ENCODE data around the gene TAMALIN. TPM values are rescaled to one million over a fixed set of nuclear protein-coding genes. Genes with fewer than 3 reads are reported as not detected.

Gene TAMALIN
- total RNA-seq, 1 experiment from 2014 or later, result 0.58 TPM

- POLR2A ChIA-PET (ENCODE audit: unreplicated experiment), result interaction anchor here (0.6 to 1.5 kb wide), 3 partner anchors 14 to 24 kb away, joined by 4 to 12 read pairs (median 6); no protein-coding TSS in a partner anchor
Observed at GRCh38 chr12:52050116-52050757, 43.5 kb downstream of the TAMALIN start.

GRCh38 chr12:52050758-52051541 lies 44.2 kb downstream of the TAMALIN start, which contains the start of gene NR4A1:
Gene NR4A1, plus strand, starts transcription at chr12:52051442. Its CDS starts 2,887 bp downstream, at chr12:52054329.
- intact Hi-C loops (cut with micrococcal nuclease), result loop anchor here (1.0 kb wide), 2 partner anchors 14 to 26 kb away; no protein-coding TSS in a partner anchor
- CTCF ChIA-PET, result interaction anchor here (0.6 to 1.3 kb wide), 9 partner anchors 17 to 32 kb away, joined by 3 to 8 read pairs (median 4); partner anchors contain the start of gene ATG101
- Histone ChIP-seq H3F3A (ENCODE audit: low read length, unreplicated experiment) (no peaks in the 10 kb centered on the region), H3K27ac (ENCODE audit: low read length) (peak within 1 kb of the TSS; percentile 93), H3K36me3 (ENCODE audit: low read depth, low read length) (peaks cover 4% of the 10 kb centered on the region; the same call in 1 of the 2 replicates), H3K4me3 (ENCODE audit: low read length) (peak within 1 kb of the TSS; percentile 79), H3K9ac (ENCODE audit: low read length) (peak within 1 kb of the TSS; percentile 94), H3K9me2 (replicated peaks; ENCODE audit: low read length) (no peaks in the 10 kb centered on the region), H4K20me1 (ENCODE audit: low read length) (peaks cover 41% of the 10 kb centered on the region), H3K9me3 (ENCODE audit: low read length) (no peaks in the 10 kb centered on the region), H3K79me2 (ENCODE audit: low read length) (peaks cover 23% of the 10 kb centered on the region; the same call in 1 of the 2 replicates), H3K4me2 (ENCODE audit: low read length) (peak within 1 kb of the TSS; percentile 96), H3K4me1 (ENCODE audit: insufficient read depth, low read length) (peaks cover 23% of the 10 kb centered on the region), H2AFZ (ENCODE audit: low read length) (peak within 1 kb of the TSS; percentile 57), H3K27me3 (ENCODE audit: low read length) (no peaks in the 10 kb centered on the region)
- BruUV-seq (replicated peaks), result TSS peak; percentile 88
- ATAC-seq, result peak; percentile 80
- peak; percentile 90 for DNase-seq
- POLR2A ChIA-PET (ENCODE audit: unreplicated experiment), result interaction anchor here (0.6 to 1.5 kb wide), 8 partner anchors 15 to 1602 kb away, joined by 3 to 23 read pairs (median 5); partner anchors contain the start of gene ATG101
- no peak for TF ChIP-seq EZH2phosphoT487 (IDR thresholded peaks at IDR 0.05; ENCODE audit: borderline replicate concordance, low read length)
- no peak for TF ChIP-seq EZH2 (IDR thresholded peaks at IDR 0.05; ENCODE audit: low read length, unreplicated experiment)
- peak; percentile 25; the same call in 1 of the 2 replicates for TF ChIP-seq CTCF (conservative IDR thresholded peaks at IDR 0.05; ENCODE audit: low read depth, low read length)

More at GRCh38 chr12:52050116-52050757, 43.5 kb downstream of the TAMALIN start:
- H3K27ac ChIP-seq (ENCODE audit: low read length), result peak overlapping the region; percentile 93
- H3K79me2 ChIP-seq (ENCODE audit: low read length), result peaks cover 23% of the 10 kb centered on the region; the same call in 1 of the 2 replicates
- peaks cover 39% of the 10 kb centered on the region for H4K20me1 ChIP-seq (ENCODE audit: low read length)
- H3K9ac ChIP-seq (ENCODE audit: low read length), result peak overlapping the region; percentile 94
- intact Hi-C loops (cut with micrococcal nuclease), result loop anchor here (1.0 kb wide), 1 partner anchor 13 kb away; no protein-coding TSS in a partner anchor
- H3K9me2 ChIP-seq (replicated peaks; ENCODE audit: low read length), result no peaks in the 10 kb centered on the region
- peak overlapping the region; percentile 57 for H2AFZ ChIP-seq (ENCODE audit: low read length)
- no peaks in the 10 kb centered on the region for H3K9me3 ChIP-seq (ENCODE audit: low read length)
- H3K4me2 ChIP-seq (ENCODE audit: low read length), result peak overlapping the region; percentile 96
- ATAC-seq (no peak), DNase-seq (no peak)
- no peaks in the 10 kb centered on the region for H3K27me3 ChIP-seq (ENCODE audit: low read length)
- H3K4me1 ChIP-seq (ENCODE audit: insufficient read depth, low read length), result peaks cover 27% of the 10 kb centered on the region
- no peak; the same call in 1 of the 2 replicates for TF ChIP-seq CTCF (conservative IDR thresholded peaks at IDR 0.05; ENCODE audit: low read depth, low read length)
- no TSS peak for BruUV-seq (replicated peaks)
- H3F3A ChIP-seq (ENCODE audit: low read length, unreplicated experiment), result no peaks in the 10 kb centered on the region
- H3K4me3 ChIP-seq (ENCODE audit: low read length), result peak overlapping the region; percentile 79
- CTCF ChIA-PET, result interaction anchor here (0.8 to 1.3 kb wide), 2 partner anchors 19 to 20 kb away, joined by 3 to 4 read pairs; partner anchors contain the start of gene ATG101
- peaks cover 4% of the 10 kb centered on the region; the same call in 1 of the 2 replicates for H3K36me3 ChIP-seq (ENCODE audit: low read depth, low read length)
